ENCODE results near the gene TUBA3E.
"Not testable (repeated sequence)": the region's sequence is repeated elsewhere in the genome, so short reads cannot be mapped to it uniquely, and the experiment has no call there.

Gene TUBA3E

GRCh38 chr2:130143266-130144039 lies 54.8 kb downstream of the TUBA3E start:
- DNase-seq (ENCODE audit: low read depth): not testable (repeated sequence)

DNA sequence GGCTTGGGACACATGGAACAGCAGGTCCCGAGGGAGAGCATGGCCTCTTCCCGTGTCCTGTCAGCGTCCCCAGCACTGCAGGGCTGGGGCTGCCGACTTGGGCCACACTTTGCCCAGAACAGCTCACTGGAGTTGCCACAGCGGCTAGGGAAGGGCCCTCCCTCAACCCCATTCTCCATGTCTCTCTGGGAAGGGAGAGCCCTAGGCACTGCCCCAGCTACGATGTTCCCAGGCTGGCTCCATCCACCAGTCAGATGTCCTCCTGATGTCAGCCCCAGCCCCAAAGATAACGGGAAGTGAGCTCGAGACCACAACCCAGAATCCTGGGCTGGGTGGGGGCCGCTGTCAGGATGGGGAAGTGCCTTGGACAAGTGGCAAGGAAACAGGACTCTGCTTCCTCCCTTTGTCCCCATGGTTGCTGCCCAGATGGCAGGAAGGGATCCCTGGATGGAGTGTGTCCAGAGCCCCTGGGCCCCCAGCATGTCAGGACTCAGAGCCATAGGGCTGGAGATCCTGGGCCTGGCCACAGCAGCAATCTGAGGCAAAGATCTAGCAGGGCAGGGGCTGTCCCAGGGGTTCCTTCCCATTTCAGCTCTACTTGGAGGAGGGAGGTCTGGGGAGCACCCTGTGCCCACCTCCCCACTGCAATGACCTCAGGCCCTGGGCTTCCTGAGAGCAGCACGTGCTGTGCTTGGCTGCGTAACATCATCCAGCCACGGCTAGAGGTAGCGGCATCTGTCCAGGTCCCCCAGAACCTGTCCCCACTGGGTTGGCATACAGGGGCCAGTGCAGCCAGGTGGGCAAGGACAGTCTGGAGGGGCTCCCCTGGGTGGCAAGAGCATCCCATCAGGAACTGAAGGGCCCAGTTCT lies 55.6 kb downstream of the TUBA3E start:
- DNase-seq (ENCODE audit: low read depth): not testable (repeated sequence)
